Naive B cell (primary cell): ENCODE measurements around the gene FOXO4. TPM values are rescaled to one million over a fixed set of nuclear protein-coding genes. Genes with fewer than 3 reads are reported as not detected.

Experiments
- ATAC-seq, 2 donors: fragments of 150-1000 bp; cut with Tn5 transposase; 2 replicates each; pipeline ENCODE4 v1.10.0; 2021; ENCODE audit warnings: low read depth in 2 of 2, mild to moderate bottlenecking in 2 of 2, moderate library complexity in 2 of 2
- DNase-seq: peaks from one replicate; pipeline ENCODE4 v3.0.0; 2022
- H3K27ac Mint-ChIP-seq, 6 donors: one replicate each; pipeline ENCODE4 v1.8.0; 2020 to 2022; ENCODE audit warnings: mild to moderate bottlenecking in 6 of 6, mixed read lengths in 6 of 6, moderate library complexity in 5 of 6, inconsistent platforms in 2 of 6
- H3K27me3 Mint-ChIP-seq, 3 donors: one replicate each; pipeline ENCODE4 v1.8.0; 2021 to 2022; ENCODE audit warnings: mixed read lengths in 3 of 3, mild to moderate bottlenecking in 1 of 3
- H3K36me3 Mint-ChIP-seq, 2 donors: one replicate each; pipeline ENCODE4 v1.8.0; 2020 to 2022; ENCODE audit warnings: mixed read lengths in 2 of 2, inconsistent platforms in 1 of 2, mild to moderate bottlenecking in 1 of 2
- H3K4me1 Mint-ChIP-seq, 3 donors: one replicate each; pipeline ENCODE4 v1.8.0; 2020 to 2022; ENCODE audit warnings: mixed read lengths in 3 of 3, inconsistent platforms in 1 of 3, mild to moderate bottlenecking in 1 of 3, moderate library complexity in 1 of 3
- H3K4me3 Mint-ChIP-seq, 8 donors: one replicate each; pipeline ENCODE4 v1.8.0; 2020 to 2022; ENCODE audit warnings: mild to moderate bottlenecking in 8 of 8, mixed read lengths in 8 of 8, moderate library complexity in 8 of 8, inconsistent platforms in 2 of 8
- H3K9me3 Mint-ChIP-seq, 7 donors: one replicate each; pipeline ENCODE4 v1.8.0; 2020 to 2022; ENCODE audit warnings: mixed read lengths in 7 of 7, mild to moderate bottlenecking in 5 of 7, inconsistent platforms in 2 of 7, moderate library complexity in 1 of 7
- polyA plus RNA-seq, 6 donors: library from polyadenylated mRNA; unstranded; fragments of 300-500 nt; fragmentation: Illumina TruSeq; gene quantifications; one replicate each; pipeline ENCODE4 v1.2.3, GENCODE V29; 2021; ENCODE audit warnings: low read depth in 6 of 6

Gene FOXO4
- polyA plus RNA-seq, 6 donors from 2014 or later, result 1.1 to 3.7 (median 2.2) TPM

DNA sequence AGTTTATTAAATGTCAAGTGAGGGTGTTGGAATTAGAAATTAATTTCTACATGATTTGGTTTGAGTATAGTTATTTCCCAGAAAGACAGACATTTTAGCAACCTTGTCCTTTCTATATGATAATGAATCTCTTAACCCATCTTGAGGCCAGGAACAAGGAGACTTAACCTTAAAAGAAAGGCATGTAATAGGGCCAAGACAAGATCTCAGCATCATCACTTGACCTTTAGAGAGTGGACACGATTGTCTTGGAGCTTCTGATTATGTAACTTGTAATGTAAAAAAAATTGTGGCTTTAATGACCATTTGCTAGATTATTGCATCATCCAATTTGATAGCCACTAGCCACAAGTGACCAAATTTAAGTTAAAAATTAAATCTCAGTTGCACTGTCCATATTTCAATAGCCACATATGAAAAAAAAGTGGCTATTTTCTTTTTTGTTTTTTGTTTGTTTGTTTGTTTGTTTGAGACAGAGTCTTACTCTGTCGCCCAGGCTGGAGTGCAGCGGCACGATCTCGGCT lies 13.5 kb upstream of the FOXO4 start:
- ATAC-seq (no peak), DNase-seq (no peak)
- H3K36me3 Mint-ChIP-seq, result no peaks in the 10 kb centered on the region
- H3K4me1 Mint-ChIP-seq, result no peaks in the 10 kb centered on the region
- H3K27ac Mint-ChIP-seq, result no peak overlapping the region
- no peak overlapping the region for H3K4me3 Mint-ChIP-seq
- no peaks in the 10 kb centered on the region for H3K27me3 Mint-ChIP-seq
- H3K9me3 Mint-ChIP-seq, result peaks cover 0 to 2% (median 0%) of the 10 kb centered on the region in 7 donors

GRCh38 chrX:71082822-71083221 lies 12.8 kb upstream of the FOXO4 start:
- no peak for DNase-seq
- no peak for ATAC-seq
- Mint-ChIP-seq H3K4me1 (no peaks in the 10 kb centered on the region), H3K9me3 (peaks cover 0 to 2% (median 0%) of the 10 kb centered on the region in 7 donors), H3K27me3 (no peaks in the 10 kb centered on the region), H3K36me3 (no peaks in the 10 kb centered on the region), H3K27ac (no peak overlapping the region), H3K4me3 (no peak overlapping the region)

DNA sequence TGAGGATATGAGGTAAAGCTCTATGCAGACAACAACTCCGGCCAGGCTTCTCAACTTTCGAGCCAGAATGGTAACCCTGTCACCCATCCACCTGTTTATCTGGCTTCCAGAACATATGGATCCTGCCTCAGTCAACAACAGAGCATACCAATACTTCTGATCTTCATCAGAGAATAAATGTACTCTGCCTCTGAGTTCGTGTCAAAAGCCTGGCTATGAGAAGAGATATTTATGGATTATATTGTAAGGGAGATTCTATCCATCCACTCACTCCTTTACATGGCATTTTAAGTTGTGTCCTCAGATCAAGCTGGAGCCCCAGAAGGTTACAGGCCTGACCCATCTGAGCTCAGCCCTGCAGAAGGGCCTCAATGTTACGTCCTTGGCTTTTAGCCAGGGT lies 9.8 kb upstream of the FOXO4 start:
- ATAC-seq, result no peak
- DNase-seq, result no peak
- Mint-ChIP-seq H3K27ac (no peak overlapping the region), H3K4me3 (no peak overlapping the region), H3K27me3 (no peaks in the 10 kb centered on the region), H3K36me3 (no peaks in the 10 kb centered on the region), H3K4me1 (no peaks in the 10 kb centered on the region), H3K9me3 (no peaks in the 10 kb centered on the region)

DNA sequence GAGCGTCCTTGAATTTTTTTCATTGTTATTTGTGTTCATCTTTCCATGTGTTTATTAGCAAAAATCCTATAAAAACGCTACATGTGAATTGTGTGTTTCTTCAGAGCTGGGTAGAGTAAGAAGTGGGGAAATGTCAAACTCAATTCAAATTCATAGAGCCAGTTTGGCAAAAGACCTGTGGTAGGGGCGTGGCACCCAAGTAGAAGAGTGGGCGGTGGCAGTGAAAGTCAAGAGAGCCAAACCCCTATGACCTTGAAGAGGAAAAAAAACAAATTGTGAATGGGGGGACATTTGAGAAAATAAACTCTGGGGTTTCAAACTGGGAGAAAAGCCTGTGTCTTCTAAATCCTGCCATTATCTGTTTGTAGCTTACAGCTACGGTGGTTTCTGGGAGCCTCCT lies 4.4 kb upstream of the FOXO4 start:
- peaks cover 0 to 12% (median 0%) of the 10 kb centered on the region in 3 donors for H3K27me3 Mint-ChIP-seq

GRCh38 chrX:71095033-71095432 lies 618 bp upstream of the FOXO4 start:
- Mint-ChIP-seq H3K9me3 (peaks cover 0 to 5% (median 0%) of the 10 kb centered on the region in 7 donors), H3K4me3 (peak overlapping the region; percentile 90 to 98 (median 94)), H3K36me3 (no peaks in the 10 kb centered on the region), H3K27me3 (peaks cover 0 to 12% (median 0%) of the 10 kb centered on the region in 3 donors), H3K27ac (peak overlapping the region in 3 of 6 donors; percentile 15 to 98 (median 93)), H3K4me1 (peaks cover 15 to 36% (median 23%) of the 10 kb centered on the region in 3 donors)
- DNase-seq (no peak), ATAC-seq (no peak)

More for the DNA sequence above, 4.4 kb upstream of the FOXO4 start:
- no peaks in the 10 kb centered on the region for H3K36me3 Mint-ChIP-seq
- H3K9me3 Mint-ChIP-seq, result peaks cover 0 to 5% (median 0%) of the 10 kb centered on the region in 7 donors
- no peak overlapping the region for H3K27ac Mint-ChIP-seq
- no peak for DNase-seq
- H3K4me1 Mint-ChIP-seq, result peaks cover 8 to 14% (median 10%) of the 10 kb centered on the region in 3 donors
- ATAC-seq, result no peak
- peak overlapping the region in 2 of 8 donors; percentile 15 to 44 for H3K4me3 Mint-ChIP-seq

- Mint-ChIP-seq H3K36me3 (no peaks in the 10 kb centered on the region), H3K27me3 (peaks cover 0 to 20% (median 0%) of the 10 kb centered on the region in 3 donors), H3K27ac (peak overlapping the region; percentile 93 to 99 (median 95)), H3K9me3 (peaks cover 0 to 5% (median 0%) of the 10 kb centered on the region in 7 donors), H3K4me3 (peak overlapping the region; percentile 90 to 98 (median 94)), H3K4me1 (peaks cover 15 to 43% (median 25%) of the 10 kb centered on the region in 3 donors)
- no peak for DNase-seq
- ATAC-seq, result peak; percentile 37 to 39
Measured at GRCh38 chrX:71095981-71096759, 519 bp downstream of the FOXO4 start.

GRCh38 chrX:71096760-71097032 lies 1.0 kb downstream of the FOXO4 start:
- Mint-ChIP-seq H3K36me3 (no peaks in the 10 kb centered on the region), H3K4me1 (peaks cover 15 to 48% (median 29%) of the 10 kb centered on the region in 3 donors), H3K9me3 (peaks cover 0 to 5% (median 0%) of the 10 kb centered on the region in 7 donors), H3K27ac (peak overlapping the region in 1 of 6 donors; percentile 99), H3K27me3 (peaks cover 0 to 20% (median 0%) of the 10 kb centered on the region in 3 donors), H3K4me3 (peak overlapping the region; percentile 90 to 98 (median 94))
- DNase-seq (no peak), ATAC-seq (no peak)

- Mint-ChIP-seq H3K4me1 (peaks cover 26 to 58% (median 38%) of the 10 kb centered on the region in 3 donors), H3K27me3 (peaks cover 0 to 20% (median 0%) of the 10 kb centered on the region in 3 donors), H3K27ac (peak overlapping the region in 3 of 6 donors; percentile 19 to 71 (median 49)), H3K4me3 (peak overlapping the region in 6 of 8 donors; percentile 24 to 81 (median 54)), H3K9me3 (peaks cover 0 to 5% (median 0%) of the 10 kb centered on the region in 7 donors), H3K36me3 (no peaks in the 10 kb centered on the region)
- ATAC-seq (peak; percentile 59 to 63), DNase-seq (peak; percentile 76)
Measured at GRCh38 chrX:71098302-71098701, 2.7 kb downstream of the FOXO4 start.

DNA sequence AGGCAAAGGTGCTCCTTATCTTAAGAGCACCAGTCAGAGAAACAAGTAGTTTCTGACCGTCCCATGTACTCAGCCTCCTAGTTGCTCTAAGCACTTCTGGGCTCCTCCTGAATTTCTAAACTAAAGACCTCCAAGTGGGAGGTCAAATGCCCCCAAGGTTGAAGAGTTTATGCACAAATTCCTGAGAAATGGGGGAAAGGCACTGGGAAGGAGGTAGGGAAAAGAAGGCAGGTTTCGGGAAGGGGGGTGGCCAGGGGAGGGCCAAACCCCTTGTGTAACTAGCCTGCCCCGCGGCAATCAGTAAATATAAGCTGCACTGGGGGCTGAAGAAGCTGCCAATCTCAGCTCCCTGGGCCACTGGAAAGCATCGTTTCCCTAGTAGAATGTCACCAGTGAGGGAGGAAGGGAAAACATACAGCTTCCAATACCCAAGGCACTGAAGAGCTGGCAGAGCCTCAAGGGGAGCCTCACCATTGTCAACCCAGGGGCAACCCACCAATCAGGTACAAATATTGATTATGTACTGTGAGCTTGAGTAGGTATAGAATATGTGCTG lies 3.4 kb downstream of the FOXO4 start:
- Mint-ChIP-seq H3K27me3 (peaks cover 0 to 20% (median 0%) of the 10 kb centered on the region in 3 donors), H3K4me3 (peak overlapping the region in 1 of 8 donors; percentile 80), H3K27ac (peak overlapping the region in 3 of 6 donors; percentile 29 to 49 (median 41)), H3K9me3 (peaks cover 0 to 2% (median 0%) of the 10 kb centered on the region in 7 donors), H3K4me1 (peaks cover 34 to 64% (median 45%) of the 10 kb centered on the region in 3 donors), H3K36me3 (no peaks in the 10 kb centered on the region)
- no peak for ATAC-seq
- DNase-seq, result no peak

GRCh38 chrX:71099736-71100135 lies 4.1 kb downstream of the FOXO4 start:
- Mint-ChIP-seq H3K4me1 (peaks cover 41 to 69% (median 52%) of the 10 kb centered on the region in 3 donors), H3K4me3 (peak overlapping the region in 1 of 8 donors; percentile 47), H3K27ac (peak overlapping the region in 1 of 6 donors; percentile 41), H3K36me3 (no peaks in the 10 kb centered on the region), H3K9me3 (peaks cover 0 to 2% (median 0%) of the 10 kb centered on the region in 7 donors), H3K27me3 (peaks cover 0 to 14% (median 0%) of the 10 kb centered on the region in 3 donors)
- DNase-seq (no peak), ATAC-seq (no peak)

- H3K27ac Mint-ChIP-seq, result peak overlapping the region in 4 of 6 donors; percentile 38 to 90 (median 88)
- H3K9me3 Mint-ChIP-seq, result peaks cover 0 to 2% (median 0%) of the 10 kb centered on the region in 7 donors
- no peaks in the 10 kb centered on the region for H3K36me3 Mint-ChIP-seq
- DNase-seq, result no peak
- ATAC-seq, result no peak
- peak overlapping the region in 1 of 8 donors; percentile 51 for H3K4me3 Mint-ChIP-seq
- H3K4me1 Mint-ChIP-seq, result peaks cover 39 to 70% (median 47%) of the 10 kb centered on the region in 3 donors
- peaks cover 0 to 7% (median 0%) of the 10 kb centered on the region in 3 donors for H3K27me3 Mint-ChIP-seq
Measured at GRCh38 chrX:71100581-71101505, 5.2 kb downstream of the FOXO4 start.

GRCh38 chrX:71102292-71102691 lies 6.6 kb downstream of the FOXO4 start:
- no peak for DNase-seq
- Mint-ChIP-seq H3K36me3 (peaks cover 0 to 9% of the 10 kb centered on the region in 2 donors), H3K4me1 (peaks cover 53 to 78% (median 53%) of the 10 kb centered on the region in 3 donors)

More at GRCh38 chrX:71102292-71102691, 6.6 kb downstream of the FOXO4 start:
- peak overlapping the region; percentile 66 to 97 (median 89) for H3K27ac Mint-ChIP-seq
- peaks cover 0 to 7% (median 0%) of the 10 kb centered on the region in 3 donors for H3K27me3 Mint-ChIP-seq
- no peaks in the 10 kb centered on the region for H3K9me3 Mint-ChIP-seq
- H3K4me3 Mint-ChIP-seq, result peak overlapping the region in 3 of 8 donors; percentile 40 to 69 (median 42)
- no peak for ATAC-seq
